H1 (cell line): ENCODE data around the gene MICOS13. TPM values are rescaled to one million over a fixed set of nuclear protein-coding genes. Genes with fewer than 3 reads are reported as not detected.

ENCODE experiments used
- CHD7 ChIP-seq: fragments of 300-600 bp; sonication (generic); IDR thresholded peaks from 2 replicates; pipeline ENCODE4 v1.7.1; 2012; ENCODE audit warnings: low read length, moderate library complexity, mild to moderate bottlenecking, inconsistent platforms; ENCODE audit not compliant: insufficient replicate concordance
- polyA plus RNA-seq, 7 experiments: library from polyadenylated mRNA; depleted of rRNA in 3 of 7; stranded (reverse) in 5 of 7; unstranded in 2 of 7; fragments of >200 nt in 5 of 7; fragments of 200-250 nt in 2 of 7; gene quantifications; 1 replicate in 5 of 7; 2 replicates in 1 of 7; 4 replicates in 1 of 7; pipeline versions ENCODE4 v1.2.1 to v1.2.3, GENCODE V29; 2011 to 2013; ENCODE audit warnings: missing spikeins in 2 of 7, mixed read lengths in 2 of 7
- total RNA-seq: library from RNA; stranded (reverse); fragmentation: NEBNext Ultra II Directional; extraction: Animal tissue kit (Norgen Biotek cat#: 25700); gene quantifications from 2 replicates; pipeline ENCODE4 v1.2.1, GENCODE V29; 2021

MICOS13 gene
- total and polyA plus RNA-seq, 2 of the 8 experiments (the other 6 are each of a cell fraction or from before 2014, with no cell fraction given): 17.3 to 36.1 TPM

GRCh38 chr19:5628919-5629481, 51.3 kb downstream of the MICOS13 start (continued):
- TF ChIP-seq CHD7: no peak
